HG03442 (cell line): ENCODE data around the gene IL2RG.

Experiments used
- ATAC-seq: cut with Tn5 transposase; IDR thresholded peaks from one replicate; pipeline ENCODE4 v1.9.1; 2021; ENCODE audit warnings: mild to moderate bottlenecking, moderate library complexity; ENCODE audit not compliant: unreplicated experiment

The IL2RG gene

GRCh38 chrX:71081330-71082123, 29.9 kb downstream of the IL2RG start:
- ATAC-seq = no peak

DNA sequence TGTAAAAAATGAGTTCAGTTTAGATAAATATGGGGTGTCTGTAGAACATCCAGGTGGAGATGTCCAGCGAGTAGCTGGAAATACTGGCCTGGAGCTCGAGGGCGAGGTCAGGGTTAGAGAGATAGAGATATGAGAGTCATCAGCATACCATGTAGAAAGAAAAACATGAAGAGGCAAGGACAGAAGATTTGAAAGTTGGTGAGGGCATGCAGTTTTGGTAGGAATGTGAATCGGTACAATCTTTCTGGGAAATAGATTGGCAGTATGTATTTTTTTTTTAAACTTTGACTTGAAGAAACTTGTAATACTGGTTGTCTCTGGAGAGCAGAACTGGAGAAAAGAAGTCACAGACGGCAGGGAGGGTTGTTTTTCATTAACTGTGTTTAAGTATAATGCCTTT, 40.8 kb downstream of the IL2RG start:
- ATAC-seq = no peak

DNA sequence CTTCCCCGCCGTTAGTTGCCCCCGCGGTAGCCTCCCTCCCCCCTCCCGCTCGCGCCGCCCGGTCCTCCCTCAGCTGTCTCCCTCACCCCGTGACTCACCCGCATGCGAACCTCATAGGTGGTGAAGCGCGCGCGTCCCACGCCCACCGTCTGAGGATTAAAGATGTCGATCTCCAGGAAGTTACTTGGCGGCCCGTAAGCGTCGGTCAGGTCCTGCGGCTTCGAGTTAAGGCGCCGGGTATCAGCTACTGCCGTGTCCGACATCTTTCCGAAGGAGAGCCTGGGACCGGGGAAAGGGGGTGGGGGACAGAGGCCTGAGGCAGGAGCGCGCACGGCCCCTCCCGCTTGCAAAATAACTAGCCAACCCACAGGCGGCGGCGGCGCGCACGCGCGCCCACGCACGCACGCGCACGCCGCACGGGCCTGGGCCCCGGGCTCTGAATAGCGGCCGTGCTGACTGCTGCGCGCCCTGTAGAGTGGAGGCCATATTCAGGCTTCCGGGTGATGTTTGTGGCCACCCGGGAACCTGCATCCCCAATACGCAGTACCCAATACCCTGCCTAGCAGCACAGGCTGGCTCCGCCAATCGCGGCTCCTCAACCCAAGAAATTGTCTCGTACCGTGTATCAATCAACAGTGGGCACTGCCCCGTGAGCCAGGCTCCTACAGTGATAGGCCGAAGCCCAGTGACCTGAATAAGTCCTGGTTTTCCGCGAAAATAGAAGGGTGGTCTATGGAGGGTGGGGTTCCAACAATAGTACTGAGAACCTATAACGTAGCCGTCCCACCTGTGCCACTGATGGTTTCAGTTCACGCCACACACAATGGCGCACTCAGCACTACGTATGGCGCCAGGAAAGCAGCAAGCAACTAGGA, 43.1 kb downstream of the IL2RG start, which contains the start of gene SNX12:
Gene SNX12 (minus strand): TSS at position 291 of the 875 bp plus-strand sequence. CDS start 28 bp downstream, at position 263.
- peak; percentile 96 for ATAC-seq

DNA sequence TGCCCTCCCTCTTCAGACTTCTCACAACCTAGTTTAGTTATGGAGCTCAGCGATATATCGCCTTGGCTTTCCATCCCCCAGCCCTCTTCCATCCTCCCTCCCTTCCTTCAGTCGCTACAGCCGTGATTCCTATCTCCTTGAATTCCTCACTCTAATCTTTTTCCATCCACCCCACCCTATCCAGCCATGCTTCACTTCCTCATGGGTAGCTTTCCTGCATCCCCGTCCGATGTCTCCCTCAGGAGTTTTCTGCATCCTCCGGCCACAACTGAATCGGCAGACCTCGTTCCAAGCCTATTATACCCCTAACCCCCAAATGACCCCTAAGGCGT, 43.7 kb downstream of the IL2RG start:
- peak; percentile 1 for ATAC-seq

DNA sequence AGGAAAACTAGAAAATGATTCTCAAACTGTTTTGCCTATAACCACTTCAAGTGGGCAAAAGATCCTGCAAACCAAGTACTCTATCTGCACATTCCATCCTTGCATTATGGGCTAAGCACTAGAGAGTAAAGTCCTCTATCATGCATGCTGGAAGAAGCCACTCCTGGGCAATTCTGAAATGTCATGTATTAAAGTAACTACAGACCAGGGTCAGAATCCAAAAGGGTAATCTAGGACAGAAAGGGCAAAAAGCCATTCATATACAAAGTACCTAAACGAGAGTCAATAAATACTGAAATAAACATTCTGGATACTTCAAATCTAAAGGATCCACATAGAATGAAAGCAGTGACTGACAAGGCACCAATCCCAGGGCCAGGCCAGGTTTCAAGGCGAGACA, 44.3 kb downstream of the IL2RG start:
- ATAC-seq = no peak

- ATAC-seq = no peak
Observed at GRCh38 chrX:71060127-71060526, 51.2 kb downstream of the IL2RG start.

GRCh38 chrX:71057848-71058530, 53.4 kb downstream of the IL2RG start:
- ATAC-seq = no peak
